Left ventricle myocardium inferior (tissue), 1 donor: ENCODE results near the gene UBA1. TPM values are rescaled to one million over a fixed set of nuclear protein-coding genes. Genes with fewer than 3 reads are reported as not detected.
A peak's percentile ranks its signal among the peaks of the same experiment; 100 is the strongest.

Experiments used
- DNase-seq: peaks from one replicate; pipeline ENCODE4 v3.0.0-alpha.2; 2020
- H3K27ac ChIP-seq: fragments of 200-600 bp; replicated peaks from 2 replicates; pipeline ENCODE4 v1.8.0; 2021
- H3K27me3 ChIP-seq: fragments of 200-600 bp; 2 replicates; pipeline ENCODE4 v1.8.0; 2021; ENCODE audit warnings: low read depth
- H3K36me3 ChIP-seq: fragments of 200-600 bp; 2 replicates; pipeline ENCODE4 v1.8.0; 2021
- H3K4me1 ChIP-seq: fragments of 200-600 bp; 2 replicates; pipeline ENCODE4 v1.8.0; 2021
- H3K4me3 ChIP-seq: fragments of 200-600 bp; 2 replicates; pipeline ENCODE4 v1.8.0; 2021; ENCODE audit warnings: mild to moderate bottlenecking, moderate library complexity
- H3K9me3 ChIP-seq: fragments of 200-600 bp; replicated peaks from 2 replicates; pipeline ENCODE4 v1.8.0; 2021
- intact Hi-C: fragments of 100-400 bp; cut with micrococcal nuclease; formaldehyde crosslinking; loops from one replicate; pipeline ENCODE4 v1.11.0; 2022
- total RNA-seq: library from RNA; stranded (reverse); fragmentation: NEBNext Ultra II Directional; extraction: Animal tissue kit (Norgen Biotek cat#: 25700); gene quantifications from one replicate; pipeline ENCODE4 v1.2.1, GENCODE V29; 2021
- TF ChIP-seq, protein P1 (sequence below): fragments of 200-600 bp; IDR thresholded peaks from 2 replicates; pipeline ENCODE4 v1.8.0; 2021; ENCODE audit warnings: antibody characterized with exemption, mild to moderate bottlenecking, borderline replicate concordance
- donor health status: DM: no; HTN: yes; CAD: no; lungs with severe emphysema.

The UBA1 gene
- total RNA-seq, 1 donor from 2014 or later, result 99.8 TPM

DNA sequence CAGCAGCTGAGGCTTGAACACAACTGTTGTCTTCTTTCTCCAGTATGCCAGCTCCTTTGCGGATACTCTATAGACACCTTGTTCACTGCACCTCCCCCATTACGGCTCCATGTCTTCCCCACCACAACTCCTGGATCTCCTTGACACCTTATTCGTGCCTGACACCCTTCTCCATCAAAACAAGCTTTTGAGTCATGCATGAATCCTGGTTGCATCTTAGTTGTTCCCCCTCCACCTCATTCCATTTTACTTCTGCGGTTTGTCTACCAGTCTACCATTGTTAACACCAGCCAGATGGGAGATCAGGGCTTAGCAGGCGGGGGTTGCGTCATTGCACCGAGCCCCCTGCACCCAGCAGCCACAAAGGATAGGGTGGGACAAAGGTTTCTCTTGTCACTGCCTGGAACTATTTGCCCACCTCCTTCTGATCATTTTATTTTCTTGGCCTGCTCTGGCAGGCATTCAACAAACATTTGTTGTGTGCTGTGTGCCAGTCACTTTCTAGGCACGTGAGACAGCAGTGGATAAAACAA, 22.8 kb downstream of the UBA1 start:
- peaks cover 34% of the 10 kb centered on the region for H3K4me1 ChIP-seq
- H3K4me3 ChIP-seq, result no peak overlapping the region
- intact Hi-C loops, result no loop called here
- no peak for DNase-seq
- H3K9me3 ChIP-seq, result no peaks in the 10 kb centered on the region
- TF ChIP-seq, protein P1, sequence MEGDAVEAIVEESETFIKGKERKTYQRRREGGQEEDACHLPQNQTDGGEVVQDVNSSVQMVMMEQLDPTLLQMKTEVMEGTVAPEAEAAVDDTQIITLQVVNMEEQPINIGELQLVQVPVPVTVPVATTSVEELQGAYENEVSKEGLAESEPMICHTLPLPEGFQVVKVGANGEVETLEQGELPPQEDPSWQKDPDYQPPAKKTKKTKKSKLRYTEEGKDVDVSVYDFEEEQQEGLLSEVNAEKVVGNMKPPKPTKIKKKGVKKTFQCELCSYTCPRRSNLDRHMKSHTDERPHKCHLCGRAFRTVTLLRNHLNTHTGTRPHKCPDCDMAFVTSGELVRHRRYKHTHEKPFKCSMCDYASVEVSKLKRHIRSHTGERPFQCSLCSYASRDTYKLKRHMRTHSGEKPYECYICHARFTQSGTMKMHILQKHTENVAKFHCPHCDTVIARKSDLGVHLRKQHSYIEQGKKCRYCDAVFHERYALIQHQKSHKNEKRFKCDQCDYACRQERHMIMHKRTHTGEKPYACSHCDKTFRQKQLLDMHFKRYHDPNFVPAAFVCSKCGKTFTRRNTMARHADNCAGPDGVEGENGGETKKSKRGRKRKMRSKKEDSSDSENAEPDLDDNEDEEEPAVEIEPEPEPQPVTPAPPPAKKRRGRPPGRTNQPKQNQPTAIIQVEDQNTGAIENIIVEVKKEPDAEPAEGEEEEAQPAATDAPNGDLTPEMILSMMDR, result no peak
- no peaks in the 10 kb centered on the region for H3K27me3 ChIP-seq
- peaks cover 40% of the 10 kb centered on the region for H3K36me3 ChIP-seq
- H3K27ac ChIP-seq, result peak overlapping the region; percentile 98

DNA sequence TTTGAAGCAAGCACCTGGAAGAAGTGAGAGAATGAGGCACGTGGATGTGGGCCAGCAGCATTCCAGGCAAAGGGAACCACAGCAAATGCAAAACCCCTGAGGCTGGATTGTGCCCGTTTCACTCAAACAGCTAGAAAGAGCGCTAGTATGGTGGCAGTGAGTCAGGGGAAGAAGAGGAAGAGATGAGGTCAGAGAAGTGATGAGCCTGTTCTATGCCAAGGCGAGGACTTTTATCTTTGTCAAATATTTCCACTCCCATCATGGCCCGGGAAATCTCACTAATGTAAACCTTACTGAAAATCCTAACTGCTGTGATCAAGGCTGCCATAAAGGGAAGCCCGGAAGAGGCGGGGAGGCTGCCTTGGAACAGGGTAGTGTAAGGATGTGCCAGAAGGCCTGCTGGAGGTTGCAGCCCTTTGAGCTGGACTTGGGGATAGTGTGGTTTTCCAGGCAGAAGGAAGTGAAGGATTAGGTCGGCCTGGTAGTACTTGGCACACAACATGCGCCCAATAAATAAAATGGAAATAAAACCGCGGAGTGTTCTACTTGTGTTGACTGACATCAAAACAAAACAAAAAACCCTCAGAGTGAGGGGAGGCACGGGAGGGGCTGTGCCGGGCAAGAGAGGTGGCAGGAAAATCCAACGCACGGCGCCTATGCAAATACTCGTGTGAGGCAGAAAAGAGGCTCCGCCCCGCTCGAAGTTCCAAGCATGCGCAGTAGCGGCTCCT, 23.7 kb downstream of the UBA1 start:
- intact Hi-C loops, result no loop called here

DNA sequence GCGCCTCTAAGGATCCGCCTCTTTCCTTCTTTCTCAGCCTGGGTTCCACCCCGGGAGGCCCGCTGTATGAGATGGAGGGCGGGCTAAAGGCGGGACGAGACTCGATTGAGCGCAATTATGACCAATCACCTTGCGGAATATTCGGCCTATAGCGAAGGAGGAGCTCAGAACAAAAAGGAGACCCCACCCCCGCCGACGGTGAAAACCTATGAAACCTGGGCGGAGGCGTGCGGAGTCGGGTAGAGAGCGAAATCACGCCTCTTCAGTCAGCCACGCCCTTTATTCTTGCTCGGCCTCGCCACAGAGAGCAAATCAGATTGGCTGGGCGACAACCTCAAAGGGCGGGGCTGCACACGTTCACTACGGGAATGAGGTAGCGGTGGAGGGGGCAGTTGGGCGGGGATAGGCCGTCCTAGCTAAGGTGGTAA, 24.2 kb downstream of the UBA1 start:
- TF ChIP-seq, protein P1, result no peak
- intact Hi-C loops, result no loop called here

More for the DNA sequence above, 23.7 kb downstream of the UBA1 start:
- H3K36me3 ChIP-seq, result peaks cover 32% of the 10 kb centered on the region
- H3K4me1 ChIP-seq, result peaks cover 37% of the 10 kb centered on the region
- H3K27me3 ChIP-seq, result no peaks in the 10 kb centered on the region
- TF ChIP-seq, protein P1, result no peak
- peak; percentile 21 for DNase-seq
- H3K4me3 ChIP-seq, result peak overlapping the region; percentile 83
- no peaks in the 10 kb centered on the region for H3K9me3 ChIP-seq
- peak overlapping the region; percentile 98 for H3K27ac ChIP-seq

DNA sequence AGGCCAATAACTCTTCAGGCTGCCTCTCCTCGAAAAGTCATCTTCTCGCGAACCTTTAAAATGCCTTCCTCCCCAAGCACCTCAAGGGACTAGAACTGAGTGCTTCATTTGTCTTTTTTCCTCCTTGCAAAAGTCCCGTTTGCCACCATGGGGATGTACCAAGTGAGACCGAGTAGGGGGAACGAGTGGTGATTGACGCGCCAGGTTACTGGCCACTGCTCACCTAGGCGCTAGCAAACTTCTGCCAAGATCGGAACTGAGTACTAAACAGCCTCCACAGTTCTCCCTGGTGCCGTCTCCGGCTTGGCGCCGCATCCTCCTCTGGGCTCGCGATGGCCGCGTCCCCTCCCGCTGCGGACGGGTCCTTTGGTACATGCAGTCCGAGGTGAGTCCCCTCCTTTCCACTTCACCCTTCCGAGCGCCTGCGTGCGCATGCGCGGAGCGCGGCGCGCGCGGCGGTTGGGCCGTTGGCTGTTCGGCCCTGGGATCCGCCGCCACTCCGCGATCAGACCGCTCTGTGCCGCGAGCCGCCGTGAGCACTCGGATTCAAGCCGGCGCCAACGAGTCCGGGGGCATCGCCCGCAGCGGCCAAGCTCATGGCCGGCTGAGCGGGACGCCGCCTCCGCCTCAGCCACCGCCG, 24.8 kb downstream of the UBA1 start, which contains the start of gene CDK16:
CDK16 (plus strand) TSS at position 402 of the 640 bp plus-strand sequence. CDS start 4,877 bp downstream, outside the sequence.
- peak within 1 kb of the TSS; percentile 98 for H3K27ac ChIP-seq
- H3K4me3 ChIP-seq, result peak within 1 kb of the TSS; percentile 83
- H3K9me3 ChIP-seq, result no peaks in the 10 kb centered on the region
- peaks cover 21% of the 10 kb centered on the region for H3K36me3 ChIP-seq
- H3K4me1 ChIP-seq, result peaks cover 37% of the 10 kb centered on the region
- H3K27me3 ChIP-seq, result no peaks in the 10 kb centered on the region
- TF ChIP-seq, protein P1, result no peak
- DNase-seq, result peak; percentile 70
- intact Hi-C loops, result no loop called here

More for the DNA sequence above, 24.2 kb downstream of the UBA1 start:
- Histone ChIP-seq H3K4me3 (peak overlapping the region; percentile 83), H3K4me1 (peaks cover 37% of the 10 kb centered on the region), H3K27ac (peak overlapping the region; percentile 98), H3K9me3 (no peaks in the 10 kb centered on the region), H3K36me3 (peaks cover 26% of the 10 kb centered on the region), H3K27me3 (no peaks in the 10 kb centered on the region)
- peak; percentile 96 for DNase-seq

DNA sequence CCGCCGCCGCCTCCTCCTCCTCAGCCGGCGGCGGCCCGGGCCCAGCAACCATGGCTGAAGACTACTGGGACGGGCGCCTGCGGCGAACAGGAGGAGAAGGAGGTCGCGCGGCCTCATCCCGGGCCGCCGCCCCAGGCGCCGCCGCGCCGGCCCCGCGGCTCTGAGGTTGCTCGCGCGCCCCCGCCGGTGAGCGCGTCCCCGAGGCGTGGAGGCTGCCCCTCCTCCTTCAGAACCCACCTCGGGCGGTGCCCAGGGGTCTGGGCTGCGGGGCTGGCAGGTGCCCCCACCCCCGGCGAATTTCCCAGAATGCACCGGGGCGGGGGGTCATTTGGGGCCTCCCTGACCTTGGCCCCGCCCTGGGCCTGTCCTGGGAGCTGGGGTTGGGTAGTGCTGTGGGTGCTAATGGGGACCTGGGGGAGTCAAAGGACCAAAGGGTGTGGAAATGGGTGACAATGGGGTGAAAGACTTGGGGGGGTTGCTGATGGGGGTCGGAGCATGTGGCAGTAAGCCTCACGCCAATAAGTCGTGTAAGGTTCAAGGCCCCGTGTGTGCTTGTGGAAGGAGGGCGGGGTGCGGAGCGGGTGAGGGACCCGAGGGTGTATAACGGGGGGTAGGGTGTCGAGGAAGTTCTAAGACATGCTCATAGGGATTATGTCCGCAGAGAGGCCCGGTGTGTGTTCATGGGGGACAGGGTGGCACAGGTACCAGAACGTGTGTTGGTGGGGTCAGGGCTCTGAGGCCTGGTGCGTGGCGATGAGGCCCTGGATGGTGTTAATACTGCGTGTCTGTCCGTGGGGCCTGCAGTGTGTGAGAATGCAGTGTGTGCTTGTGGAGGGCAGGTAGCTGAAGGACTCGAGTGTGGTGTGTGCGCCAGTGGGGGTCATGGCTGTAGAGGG, 25.5 kb downstream of the UBA1 start:
- no peaks in the 10 kb centered on the region for H3K27me3 ChIP-seq
- peaks cover 37% of the 10 kb centered on the region for H3K4me1 ChIP-seq
- peak overlapping the region; percentile 83 for H3K4me3 ChIP-seq
- TF ChIP-seq, protein P1, result no peak
- peak overlapping the region; percentile 98 for H3K27ac ChIP-seq
- no peaks in the 10 kb centered on the region for H3K9me3 ChIP-seq
- H3K36me3 ChIP-seq, result peaks cover 21% of the 10 kb centered on the region
- intact Hi-C loops, result no loop called here
- peak; percentile 38 for DNase-seq
